HG03139 (cell line): ENCODE data around the gene IGF1.

Experiments
- ATAC-seq: cut with Tn5 transposase; IDR thresholded peaks from one replicate; pipeline ENCODE4 v1.9.1; 2021; ENCODE audit not compliant: unreplicated experiment

The IGF1 gene

GRCh38 chr12:102480406-102480805 lies at the start of gene IGF1:
TSS of gene IGF1 (minus strand) at chr12:102480563. CDS start at chr12:102480381, 182 bp downstream.
- ATAC-seq, result no peak

DNA sequence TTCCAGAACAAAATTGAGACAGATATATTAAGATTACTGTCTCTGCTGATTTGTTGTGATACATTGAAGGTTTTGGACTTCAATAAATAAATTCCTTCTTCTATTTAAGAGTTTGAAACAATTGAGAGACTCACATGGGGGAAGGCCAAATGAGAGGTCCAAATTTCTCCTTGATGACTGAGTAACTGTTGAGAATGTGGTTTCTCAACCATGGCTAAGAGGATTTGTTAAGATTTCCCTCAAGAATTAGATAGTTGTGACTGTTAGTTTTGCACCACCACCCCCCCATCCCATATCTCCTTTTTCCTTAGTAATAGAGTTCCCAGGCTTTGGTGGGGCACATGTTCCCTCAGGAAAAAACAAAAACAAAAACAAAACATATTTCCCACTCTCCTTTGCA lies 47.7 kb upstream of the IGF1 start:
- no peak for ATAC-seq

DNA sequence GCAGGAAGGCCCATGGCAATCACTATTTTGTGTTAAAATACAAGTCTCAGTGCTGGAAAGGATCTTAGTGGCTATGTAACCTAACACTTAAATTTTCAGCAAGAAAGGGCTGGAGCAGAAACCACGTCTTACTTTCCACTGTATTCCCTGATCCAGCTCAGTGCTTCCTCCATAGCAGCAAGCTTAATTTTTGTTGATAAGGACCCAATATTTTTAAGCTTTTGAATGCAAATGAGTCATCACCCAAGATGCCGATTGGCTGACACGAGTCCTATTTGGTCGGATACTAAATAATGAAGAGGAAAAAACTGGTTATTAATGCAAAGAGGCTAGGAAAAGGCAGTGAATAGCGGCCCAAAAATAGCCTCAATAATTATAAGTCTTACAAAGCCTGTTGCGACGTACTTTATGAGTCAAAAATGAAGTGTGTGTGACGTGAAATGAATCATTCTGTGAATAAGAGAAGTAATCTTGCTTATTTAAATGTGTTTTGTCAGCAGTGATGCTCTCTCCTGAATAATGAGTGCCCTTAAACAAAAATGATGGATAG lies 46.9 kb upstream of the IGF1 start:
- ATAC-seq, result no peak

DNA sequence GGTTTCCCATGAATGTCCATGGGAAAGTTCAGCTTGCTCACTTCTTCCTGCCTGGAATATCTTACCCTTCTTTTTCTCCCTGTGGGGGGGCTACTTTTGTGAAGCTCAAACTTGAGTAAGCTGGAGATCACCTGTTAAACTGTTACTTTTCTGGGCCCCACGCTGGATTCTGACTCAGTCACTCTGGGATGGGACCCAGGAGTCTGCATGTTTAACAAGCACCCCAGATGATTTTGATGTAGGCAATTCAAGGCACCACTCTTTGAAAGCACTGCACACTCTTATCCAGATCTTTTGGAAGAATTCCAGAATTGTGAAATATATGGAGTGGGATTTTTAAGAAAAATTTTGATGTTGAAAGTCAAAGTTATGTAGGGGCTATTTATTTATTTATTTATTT lies 46.3 kb upstream of the IGF1 start:
- ATAC-seq, result no peak

GRCh38 chr12:102522768-102523167 lies 42.4 kb upstream of the IGF1 start:
- ATAC-seq, result no peak

- no peak for ATAC-seq
Observed at GRCh38 chr12:102521662-102522277, 41.4 kb upstream of the IGF1 start.

DNA sequence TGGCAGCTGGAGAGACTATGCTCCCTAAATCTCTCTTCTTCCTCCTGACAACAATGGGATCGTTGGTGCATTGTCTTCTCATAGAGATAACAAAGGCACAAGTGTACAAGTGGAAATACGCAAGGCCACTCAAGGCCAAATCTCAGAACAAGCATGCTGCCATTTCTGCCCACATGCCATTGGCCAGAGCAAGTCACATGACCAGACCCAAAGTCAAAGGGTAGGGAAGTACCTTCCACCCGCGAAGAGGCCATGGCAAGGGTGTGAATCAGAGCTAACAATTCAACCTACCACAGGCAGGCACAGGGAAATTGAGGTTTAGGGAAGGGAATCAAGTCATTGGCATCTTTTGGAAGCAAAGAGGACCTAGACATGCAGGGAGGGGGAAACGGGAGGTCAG lies 38.5 kb upstream of the IGF1 start:
- no peak for ATAC-seq

DNA sequence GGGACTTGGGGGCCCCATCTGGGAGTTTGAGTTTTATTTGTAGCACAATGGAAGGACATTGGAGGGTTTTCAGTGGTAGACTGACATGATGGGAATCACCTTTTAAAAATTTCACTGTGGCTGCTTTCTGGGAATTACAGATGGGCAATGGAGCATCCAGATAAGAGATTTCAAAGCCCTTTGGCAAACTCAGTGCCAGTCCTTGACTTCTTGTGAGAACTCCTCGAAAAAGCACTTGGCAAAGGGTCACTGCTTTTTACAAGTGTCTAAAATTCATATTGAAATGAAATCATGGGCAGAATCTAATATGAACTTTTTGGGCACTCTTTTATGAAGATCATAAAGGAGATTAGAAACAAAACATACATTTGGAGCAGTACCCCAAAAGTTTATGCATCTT lies 34.3 kb upstream of the IGF1 start:
- ATAC-seq, result no peak

DNA sequence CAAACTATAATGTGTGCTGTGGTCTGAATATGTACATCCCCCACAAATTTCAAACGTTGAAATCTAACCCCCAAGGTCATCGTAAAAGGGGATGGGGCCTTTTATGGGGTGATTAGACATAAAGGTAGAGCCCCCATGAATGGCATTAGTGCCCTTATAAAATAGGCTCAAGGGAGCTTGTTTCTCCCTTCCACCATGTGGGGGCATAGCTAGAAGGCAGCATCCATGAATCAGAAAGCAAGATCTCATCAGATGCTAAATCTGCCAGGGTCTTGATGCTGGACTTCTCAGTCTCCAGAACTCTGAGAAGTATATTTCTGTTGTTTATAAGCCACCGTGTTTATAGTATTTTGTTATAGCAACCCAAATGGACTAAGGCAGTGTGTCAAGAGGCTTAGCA lies 33.4 kb upstream of the IGF1 start:
- ATAC-seq, result no peak

DNA sequence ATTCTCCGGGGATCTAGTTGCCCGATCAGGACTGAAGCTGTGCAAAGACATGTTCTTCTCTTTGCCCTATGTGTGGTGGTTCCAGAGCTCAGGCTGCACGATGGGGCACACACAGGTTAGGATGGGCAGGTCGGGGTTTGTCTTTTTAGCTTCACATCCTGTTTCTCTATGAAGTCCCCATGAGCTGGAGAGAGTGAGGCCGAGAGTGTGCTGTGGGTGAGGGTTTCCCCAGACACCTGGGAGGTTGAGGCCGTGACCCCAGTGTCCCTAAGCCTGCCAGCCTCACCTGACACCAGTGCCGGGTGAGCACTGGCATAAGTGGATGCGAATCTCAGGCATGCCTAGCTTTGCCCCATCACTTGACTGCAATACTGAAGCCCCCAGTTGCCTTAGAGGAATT lies 32.9 kb upstream of the IGF1 start:
- peak; percentile 61 for ATAC-seq

- peak; percentile 13 for ATAC-seq
Observed at GRCh38 chr12:102512523-102512922, 32.2 kb upstream of the IGF1 start.

DNA sequence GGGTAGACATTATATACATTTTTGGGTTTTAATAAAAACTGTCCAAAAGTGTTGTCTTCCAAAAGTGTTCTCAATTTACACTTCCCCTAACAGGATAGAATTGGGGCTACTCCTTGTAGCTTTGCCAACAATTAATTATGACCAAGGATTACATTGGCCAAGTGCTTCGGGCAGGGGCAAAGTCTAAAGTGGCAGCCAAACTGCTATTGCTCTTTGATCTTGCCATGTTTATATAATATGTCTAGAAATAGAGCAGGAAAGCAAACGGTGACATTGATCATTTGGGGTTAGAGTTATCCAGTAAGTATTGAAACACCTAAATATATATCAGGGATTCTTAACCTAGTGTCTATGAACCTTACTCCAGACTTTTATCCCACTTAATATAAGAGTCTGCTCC lies 31.2 kb upstream of the IGF1 start:
- no peak for ATAC-seq

DNA sequence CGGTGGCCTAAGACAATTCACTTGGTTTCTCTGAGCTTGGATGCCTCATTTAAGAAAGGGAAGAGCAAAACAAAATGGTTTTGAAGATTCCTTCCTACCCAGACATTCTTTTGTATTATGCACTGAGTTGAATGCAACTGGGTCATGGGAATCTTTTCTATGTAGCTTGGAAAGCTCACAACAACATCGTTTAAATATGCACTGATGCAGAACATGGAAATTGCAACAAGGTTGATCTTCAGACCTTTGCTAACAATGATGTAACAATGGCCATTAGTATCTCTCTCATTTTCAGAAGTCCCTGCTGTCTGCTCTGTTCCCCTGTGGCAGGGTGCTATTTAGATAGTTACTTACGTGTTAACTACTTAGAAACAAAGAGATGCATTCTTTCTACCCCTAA lies 30.1 kb upstream of the IGF1 start:
- ATAC-seq, result no peak

GRCh38 chr12:102510031-102510430 lies 29.7 kb upstream of the IGF1 start:
- ATAC-seq, result no peak

GRCh38 chr12:102509123-102509626 lies 28.8 kb upstream of the IGF1 start:
- no peak for ATAC-seq

DNA sequence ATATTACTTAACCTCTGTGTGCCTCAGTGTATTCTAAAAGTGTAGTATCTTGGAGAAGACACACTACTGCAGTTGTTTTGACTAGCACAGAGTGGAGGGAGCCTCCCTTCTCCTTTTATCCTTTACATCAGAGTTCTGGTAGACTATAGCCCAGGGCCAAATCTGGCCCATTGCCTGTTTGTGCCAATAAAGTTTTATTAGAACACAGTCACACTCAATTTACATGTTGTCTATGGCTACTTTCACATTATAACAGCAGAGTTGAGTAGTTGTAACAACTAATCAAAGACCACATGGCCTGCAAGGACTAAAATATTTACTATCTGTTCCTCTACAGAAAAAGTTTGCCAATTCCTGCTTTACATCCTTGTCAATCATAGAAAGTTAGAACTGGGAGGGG lies 27.7 kb upstream of the IGF1 start:
- no peak for ATAC-seq

DNA sequence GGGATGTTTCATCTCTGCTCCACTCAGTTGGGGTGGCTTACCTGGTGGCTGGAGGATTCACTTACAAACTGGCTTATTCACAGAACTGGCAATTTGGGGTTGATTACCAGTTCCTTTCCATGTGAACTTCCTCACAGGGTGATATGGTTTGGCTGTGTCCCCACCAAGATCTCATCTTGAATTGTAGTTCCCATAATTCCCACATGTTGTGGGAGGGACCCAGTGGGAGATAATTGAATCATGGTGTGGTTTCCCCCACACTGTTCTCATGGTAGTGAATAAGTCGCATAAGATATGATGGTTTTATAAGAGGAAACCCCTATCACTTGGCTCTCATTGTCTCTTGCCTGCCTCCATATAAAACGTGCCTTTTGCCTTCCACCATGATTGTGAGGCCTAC lies 26.9 kb upstream of the IGF1 start:
- ATAC-seq, result no peak

- no peak for ATAC-seq
Observed at GRCh38 chr12:102504871-102505270, 24.5 kb upstream of the IGF1 start.

DNA sequence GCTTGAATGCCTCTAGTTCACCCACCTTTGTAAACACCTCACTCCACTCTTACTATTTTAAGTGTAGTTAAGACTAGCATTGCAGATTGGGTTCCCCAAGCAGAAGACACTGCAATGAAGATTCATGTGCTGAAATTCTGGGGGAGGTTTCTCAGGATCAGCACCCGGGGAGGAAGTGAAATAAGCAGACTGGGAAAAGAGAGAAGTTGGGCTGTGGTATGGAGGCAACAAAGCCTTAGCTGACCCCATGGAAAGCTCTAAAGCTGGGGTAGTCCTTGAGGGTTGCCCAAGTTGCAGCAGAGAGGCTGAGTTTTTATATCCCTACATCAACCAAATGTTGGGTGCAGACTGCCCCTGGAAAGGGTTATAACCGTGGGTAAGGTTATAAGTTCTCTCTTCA lies 23.9 kb upstream of the IGF1 start:
- no peak for ATAC-seq

- no peak for ATAC-seq
Observed at GRCh38 chr12:102503831-102504230, 23.5 kb upstream of the IGF1 start.

DNA sequence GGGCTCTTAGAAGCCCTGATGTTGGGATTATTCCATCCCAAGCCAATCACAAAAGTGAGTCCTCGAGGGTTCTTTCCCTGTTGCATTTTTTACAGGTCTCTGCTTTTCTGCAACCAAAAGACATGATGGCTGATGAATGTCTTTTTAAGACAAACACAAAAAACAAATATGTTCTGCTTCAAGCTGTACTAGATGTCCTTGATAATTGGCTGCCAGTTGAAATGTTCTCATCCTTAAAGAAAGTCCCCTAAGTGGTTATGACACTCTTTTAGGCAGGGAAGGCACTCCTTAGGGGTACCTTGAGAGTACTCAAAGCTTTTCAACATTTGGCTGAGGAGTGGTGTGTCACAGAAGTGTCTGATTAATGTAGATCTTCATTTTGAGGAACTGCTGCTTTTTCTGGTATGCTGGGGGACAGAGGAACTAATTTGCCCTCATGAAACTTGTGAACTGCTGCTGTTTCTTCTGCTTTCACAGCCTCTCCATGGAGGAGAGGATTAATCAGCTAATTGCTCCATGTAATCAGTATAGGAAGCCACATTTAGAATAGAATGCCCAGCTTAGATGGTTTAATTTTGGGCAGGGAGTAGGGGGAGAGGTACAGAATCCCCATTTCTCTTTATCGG lies 22.8 kb upstream of the IGF1 start:
- peak; percentile 59 for ATAC-seq

DNA sequence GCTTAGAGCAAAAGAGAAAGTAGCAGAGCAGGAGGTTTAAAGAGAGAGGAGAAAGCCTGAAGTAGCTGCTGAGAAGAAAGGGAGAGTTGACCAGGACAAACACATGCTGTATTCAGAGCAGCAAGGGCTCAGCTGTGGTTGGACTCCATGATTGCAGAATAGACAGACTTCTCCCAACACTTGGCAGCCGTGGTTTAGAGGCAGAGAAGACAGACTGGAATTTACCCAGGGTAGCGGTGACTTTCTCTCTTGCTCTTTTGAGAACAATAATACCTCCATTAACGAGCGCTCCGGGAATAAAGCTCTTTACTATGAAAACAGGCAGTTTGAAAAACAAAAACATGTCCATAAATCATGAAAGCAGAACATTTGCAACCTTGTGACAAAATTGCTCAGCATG lies 21.4 kb upstream of the IGF1 start:
- no peak for ATAC-seq

- ATAC-seq, result no peak
Observed at GRCh38 chr12:102498471-102498870, 18.1 kb upstream of the IGF1 start.
